Astrocyte of the spinal cord (primary cell): ENCODE results near the gene THAP6.

Source experiments
- DNase-seq: peaks from one replicate; pipeline ENCODE4 v3.0.0; 2011; ENCODE audit warnings: low read depth, low spot score
- H3K4me3 ChIP-seq: 2 replicates; pipeline ENCODE4 v1.5.1; 2011; ENCODE audit warnings: low read depth, mild to moderate bottlenecking, low read length, moderate library complexity
- in situ Hi-C: cut with HindIII; loops from 2 replicates; pipeline ENCODE4 v1.10.0; 2017; ENCODE audit warnings: low sequenced_read_pairs
- TF ChIP-seq, protein P1 (sequence below): IDR thresholded peaks from 2 replicates; pipeline ENCODE4 v1.5.1; 2012; ENCODE audit warnings: low read depth, mild to moderate bottlenecking, low read length, inconsistent platforms

Gene THAP6

DNA sequence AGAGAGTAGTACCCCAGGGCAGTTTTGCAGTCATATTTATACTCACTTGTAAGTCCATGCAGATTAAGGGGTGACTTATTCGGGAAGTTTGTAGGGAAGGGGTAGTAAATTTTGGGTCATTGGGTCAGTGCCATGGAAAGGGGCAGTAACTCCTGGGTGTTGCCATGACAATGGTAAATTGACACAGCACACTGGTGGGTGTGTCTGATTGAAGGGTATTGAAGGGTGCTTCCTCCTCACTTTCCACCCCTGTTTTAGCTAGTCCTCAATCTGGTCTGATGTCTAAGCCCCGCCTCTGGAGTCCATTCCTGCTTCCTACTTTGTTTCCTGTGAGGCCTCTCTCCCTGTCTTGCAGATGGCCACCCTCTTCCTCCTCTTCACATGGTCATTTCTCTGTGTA, 53.5 kb downstream of the THAP6 start:
- TF ChIP-seq, protein P1, sequence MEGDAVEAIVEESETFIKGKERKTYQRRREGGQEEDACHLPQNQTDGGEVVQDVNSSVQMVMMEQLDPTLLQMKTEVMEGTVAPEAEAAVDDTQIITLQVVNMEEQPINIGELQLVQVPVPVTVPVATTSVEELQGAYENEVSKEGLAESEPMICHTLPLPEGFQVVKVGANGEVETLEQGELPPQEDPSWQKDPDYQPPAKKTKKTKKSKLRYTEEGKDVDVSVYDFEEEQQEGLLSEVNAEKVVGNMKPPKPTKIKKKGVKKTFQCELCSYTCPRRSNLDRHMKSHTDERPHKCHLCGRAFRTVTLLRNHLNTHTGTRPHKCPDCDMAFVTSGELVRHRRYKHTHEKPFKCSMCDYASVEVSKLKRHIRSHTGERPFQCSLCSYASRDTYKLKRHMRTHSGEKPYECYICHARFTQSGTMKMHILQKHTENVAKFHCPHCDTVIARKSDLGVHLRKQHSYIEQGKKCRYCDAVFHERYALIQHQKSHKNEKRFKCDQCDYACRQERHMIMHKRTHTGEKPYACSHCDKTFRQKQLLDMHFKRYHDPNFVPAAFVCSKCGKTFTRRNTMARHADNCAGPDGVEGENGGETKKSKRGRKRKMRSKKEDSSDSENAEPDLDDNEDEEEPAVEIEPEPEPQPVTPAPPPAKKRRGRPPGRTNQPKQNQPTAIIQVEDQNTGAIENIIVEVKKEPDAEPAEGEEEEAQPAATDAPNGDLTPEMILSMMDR: no peak
- in situ Hi-C loops: no loop called here
- H3K4me3 ChIP-seq: no peak overlapping the region
- no peak for DNase-seq
